ENCODE measurements around the gene EPOP.

DNA sequence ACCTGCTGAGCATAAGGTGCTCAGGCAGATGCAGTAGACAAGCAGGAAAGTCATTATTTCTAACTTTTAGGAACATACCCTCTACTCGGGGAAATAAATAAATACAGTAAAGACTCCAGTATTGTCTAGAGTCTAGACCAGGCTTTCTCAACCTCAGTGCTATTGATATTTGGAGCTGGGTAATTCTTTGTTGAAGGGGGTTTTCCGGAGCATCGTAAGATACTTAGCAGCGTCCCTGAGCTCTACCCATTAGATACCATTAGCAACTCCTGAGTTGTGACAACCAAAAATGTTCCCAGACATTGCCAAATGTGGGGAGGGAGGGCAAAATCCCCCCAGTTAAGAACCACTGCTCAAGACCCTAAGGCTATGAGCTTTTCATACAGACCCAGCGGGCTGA, 21.1 kb downstream of the EPOP start:
- TF ChIP-seq, protein P1, sequence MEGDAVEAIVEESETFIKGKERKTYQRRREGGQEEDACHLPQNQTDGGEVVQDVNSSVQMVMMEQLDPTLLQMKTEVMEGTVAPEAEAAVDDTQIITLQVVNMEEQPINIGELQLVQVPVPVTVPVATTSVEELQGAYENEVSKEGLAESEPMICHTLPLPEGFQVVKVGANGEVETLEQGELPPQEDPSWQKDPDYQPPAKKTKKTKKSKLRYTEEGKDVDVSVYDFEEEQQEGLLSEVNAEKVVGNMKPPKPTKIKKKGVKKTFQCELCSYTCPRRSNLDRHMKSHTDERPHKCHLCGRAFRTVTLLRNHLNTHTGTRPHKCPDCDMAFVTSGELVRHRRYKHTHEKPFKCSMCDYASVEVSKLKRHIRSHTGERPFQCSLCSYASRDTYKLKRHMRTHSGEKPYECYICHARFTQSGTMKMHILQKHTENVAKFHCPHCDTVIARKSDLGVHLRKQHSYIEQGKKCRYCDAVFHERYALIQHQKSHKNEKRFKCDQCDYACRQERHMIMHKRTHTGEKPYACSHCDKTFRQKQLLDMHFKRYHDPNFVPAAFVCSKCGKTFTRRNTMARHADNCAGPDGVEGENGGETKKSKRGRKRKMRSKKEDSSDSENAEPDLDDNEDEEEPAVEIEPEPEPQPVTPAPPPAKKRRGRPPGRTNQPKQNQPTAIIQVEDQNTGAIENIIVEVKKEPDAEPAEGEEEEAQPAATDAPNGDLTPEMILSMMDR (IDR thresholded peaks at IDR 0.05; ENCODE audit: low read depth, low read length): no peak
- no peak for TF ChIP-seq EZH2phosphoT487 (IDR thresholded peaks at IDR 0.05; ENCODE audit: low read depth)

All from OCI-LY3 (cell line).